ENCODE results near the gene OR4M2.
"Not testable (repeated sequence)": the region's sequence is repeated elsewhere in the genome, so short reads cannot be mapped to it uniquely, and the experiment has no call there.

OR4M2 gene, protein sequence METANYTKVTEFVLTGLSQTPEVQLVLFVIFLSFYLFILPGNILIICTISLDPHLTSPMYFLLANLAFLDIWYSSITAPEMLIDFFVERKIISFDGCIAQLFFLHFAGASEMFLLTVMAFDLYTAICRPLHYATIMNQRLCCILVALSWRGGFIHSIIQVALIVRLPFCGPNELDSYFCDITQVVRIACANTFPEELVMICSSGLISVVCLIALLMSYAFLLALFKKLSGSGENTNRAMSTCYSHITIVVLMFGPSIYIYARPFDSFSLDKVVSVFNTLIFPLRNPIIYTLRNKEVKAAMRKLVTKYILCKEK

DNA sequence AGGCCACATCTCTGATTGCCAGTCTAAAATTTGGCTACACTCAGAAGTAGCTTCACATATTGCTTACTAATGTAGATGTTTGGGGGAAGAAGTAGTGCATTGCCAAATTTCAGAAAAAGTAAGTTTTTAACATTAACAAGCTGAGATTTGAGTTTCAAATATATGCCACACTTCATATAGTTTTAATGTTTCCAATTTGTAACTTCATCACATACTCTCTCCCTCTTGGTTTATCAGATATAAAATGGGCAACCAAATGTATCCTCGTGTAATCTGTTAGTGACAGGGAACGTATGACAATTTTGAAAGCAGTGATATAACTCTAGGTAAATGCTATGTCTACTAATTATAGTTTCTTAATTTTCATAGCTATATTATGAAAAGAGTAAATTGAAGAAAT lies at the start of gene OR4M2:
OR4M2 (plus strand) TSS at position 301 of the 400 bp plus-strand sequence; CDS start at position 399, 98 bp downstream.
- DNase-seq (ENCODE audit: low read depth): not testable (repeated sequence)

DNA sequence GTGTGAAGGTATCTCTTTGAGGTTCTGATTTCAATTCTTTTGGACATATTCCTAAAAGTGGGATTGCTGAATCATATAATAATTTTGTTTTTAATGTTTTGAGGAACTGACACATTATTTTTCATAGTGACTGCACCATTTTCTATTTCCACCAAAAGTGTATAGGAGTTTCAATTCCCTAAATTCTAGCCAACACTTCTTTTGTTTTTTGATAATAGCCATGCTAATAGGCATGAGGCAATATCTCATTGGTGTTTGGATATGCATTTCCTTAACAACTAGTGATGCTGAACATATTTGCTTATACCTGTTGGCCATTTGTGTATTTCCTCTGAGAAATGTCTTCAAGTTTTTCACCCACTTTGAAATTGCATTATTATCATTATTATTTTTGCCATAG lies 11.1 kb upstream of the OR4M2 start:
- DNase-seq (ENCODE audit: low read depth): not testable (repeated sequence)

DNA sequence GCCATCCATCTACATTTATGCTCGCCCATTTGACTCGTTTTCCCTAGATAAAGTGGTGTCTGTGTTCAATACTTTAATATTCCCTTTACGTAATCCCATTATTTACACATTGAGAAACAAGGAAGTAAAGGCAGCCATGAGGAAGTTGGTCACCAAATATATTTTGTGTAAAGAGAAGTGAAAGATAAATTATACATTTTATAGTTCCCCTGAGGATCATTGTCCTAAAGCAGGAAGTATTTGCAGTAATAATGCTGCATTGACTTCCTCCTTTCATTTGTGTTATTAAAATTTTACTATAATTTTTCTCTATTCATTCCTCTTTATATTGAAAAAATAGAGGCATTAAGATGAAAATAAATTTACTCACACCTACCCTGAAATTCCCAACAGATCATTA lies 1.1 kb downstream of the OR4M2 start:
- not testable (repeated sequence) for DNase-seq (ENCODE audit: low read depth)

DNA sequence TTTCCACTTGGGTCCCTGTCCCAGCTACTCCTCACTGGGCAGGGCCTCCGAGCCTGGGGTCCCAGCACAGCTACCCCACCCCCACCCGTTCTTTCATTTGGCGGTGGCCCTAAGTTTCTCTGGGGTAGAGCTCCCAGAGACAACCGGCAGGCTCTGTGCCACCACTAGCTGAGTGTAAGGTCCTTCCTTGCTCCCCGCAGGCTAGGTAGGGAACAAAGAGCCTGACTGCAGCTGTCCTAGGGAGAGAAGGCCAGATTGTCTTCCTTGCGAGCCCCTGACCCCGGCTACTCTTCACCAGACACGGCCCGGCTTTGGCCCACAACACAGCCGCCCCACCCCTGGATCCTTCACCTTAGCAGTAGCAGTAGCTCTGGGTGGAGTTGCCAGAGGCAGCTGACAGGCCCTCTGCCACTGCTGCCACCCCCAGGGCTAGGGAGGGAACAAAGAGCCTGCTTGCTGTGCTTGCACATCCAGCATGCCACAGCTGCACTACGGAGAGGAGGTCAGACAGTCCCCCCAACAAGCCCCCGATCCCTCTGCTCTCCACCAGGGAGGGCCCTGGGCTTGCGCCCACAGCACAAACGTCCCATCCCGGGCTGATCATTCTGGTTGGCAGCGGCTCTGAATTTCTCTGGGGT lies 18.4 kb downstream of the OR4M2 start:
- not testable (repeated sequence) for DNase-seq (ENCODE audit: low read depth)

DNA sequence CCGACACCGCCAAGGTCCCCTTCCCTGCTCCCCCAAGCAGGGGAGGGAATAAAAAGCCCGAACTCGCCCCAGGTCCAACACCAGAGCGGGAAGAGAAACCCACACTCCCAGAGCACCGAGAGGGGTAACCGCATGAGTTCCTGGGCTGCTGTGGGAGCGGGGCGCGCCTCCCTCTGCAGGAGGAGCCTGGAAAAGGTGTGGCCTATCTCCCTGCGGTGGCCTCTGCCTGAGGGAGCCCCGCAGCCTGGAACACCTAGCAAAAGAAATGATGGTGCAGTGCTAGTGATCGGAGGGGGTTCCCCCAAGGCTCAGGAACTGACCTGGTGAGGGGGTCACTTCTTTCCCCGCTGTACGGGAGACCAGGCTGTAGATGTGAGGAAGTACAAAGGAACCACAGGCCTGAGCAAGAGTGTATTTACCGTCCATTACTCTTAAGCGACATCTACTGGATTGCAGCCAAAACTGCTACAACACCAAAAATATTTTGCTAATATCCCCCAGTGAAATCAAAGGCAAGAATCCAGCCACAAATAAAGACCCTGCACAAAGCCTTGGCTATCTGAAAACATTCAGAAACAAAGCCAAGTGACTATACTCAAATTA lies 19.1 kb downstream of the OR4M2 start:
- DNase-seq (ENCODE audit: low read depth): not testable (repeated sequence)

DNA sequence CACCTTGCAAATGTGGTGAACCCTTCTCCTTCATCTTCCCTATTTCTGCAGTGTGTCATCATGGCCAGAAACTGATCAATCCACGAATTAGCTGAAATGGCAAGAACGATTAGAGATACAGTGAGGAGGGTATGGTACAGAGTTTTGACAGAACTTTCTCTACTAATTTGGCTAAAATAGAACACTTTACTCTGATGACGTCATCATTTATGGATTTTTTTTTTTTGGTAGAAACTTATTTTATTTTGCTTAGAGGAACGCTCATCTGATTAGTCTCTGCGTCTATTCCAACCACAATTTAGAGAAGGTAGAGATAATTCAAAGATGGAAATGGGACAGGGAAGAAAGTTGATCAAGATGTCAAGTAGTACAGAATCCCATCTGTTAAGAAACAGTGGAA lies 41.7 kb downstream of the OR4M2 start:
- not testable (repeated sequence) for DNase-seq (ENCODE audit: low read depth)

All from activated T-cell treated with anti-CD3 and anti-CD28 coated beads for 1 hour (primary cell).